Activated naive CD4-positive, alpha-beta T cell treated with anti-CD3 and anti-CD28 coated beads for 36 hours (primary cell): ENCODE measurements around the gene OSBPL9. TPM values are rescaled to one million over a fixed set of nuclear protein-coding genes. Genes with fewer than 3 reads are reported as not detected.
"Not testable (repeated sequence)": the region's sequence is repeated elsewhere in the genome, so short reads cannot be mapped to it uniquely, and the experiment has no call there.

ENCODE experiments used
- CTCF ChIA-PET: fragments of 350-600 bp; sonication (Branson Sonifier 250); formaldehyde crosslinking; loops from one replicate; lab custom pipeline; 2021; ENCODE audit warnings: antibody characterized with exemption; lab: Charles Lee
- DNase-seq: peaks from one replicate; pipeline ENCODE4 v3.0.0-alpha.2; 2020
- H3K27ac Mint-ChIP-seq: one replicate; pipeline ENCODE4 v1.8.0; 2021; ENCODE audit warnings: mild to moderate bottlenecking, mixed read lengths
- H3K27me3 Mint-ChIP-seq: one replicate; pipeline ENCODE4 v1.8.0; 2021; ENCODE audit warnings: low read depth, mixed read lengths
- H3K36me3 Mint-ChIP-seq: one replicate; pipeline ENCODE4 v1.8.0; 2021; ENCODE audit warnings: low read depth, mixed read lengths
- H3K4me1 Mint-ChIP-seq: one replicate; pipeline ENCODE4 v1.8.0; 2021; ENCODE audit warnings: low read depth, mixed read lengths
- H3K4me3 Mint-ChIP-seq: one replicate; pipeline ENCODE4 v1.8.0; 2021; ENCODE audit warnings: mild to moderate bottlenecking, moderate library complexity, mixed read lengths
- H3K9me3 Mint-ChIP-seq: one replicate; pipeline ENCODE4 v1.8.0; 2021; ENCODE audit warnings: mixed read lengths
- intact Hi-C: fragments of 100-400 bp; cut with micrococcal nuclease; formaldehyde crosslinking; loops from one replicate; pipeline ENCODE4 v1.15.1; 2023
- total RNA-seq, 2 experiments: library from RNA; stranded (reverse); gene quantifications; one replicate each; pipeline ENCODE4 v1.2.3, GENCODE V29; 2021

The OSBPL9 gene
- total RNA-seq, 2 experiments from 2014 or later: 38.2 to 40.7 TPM

- intact Hi-C loops: no loop called here
- no peak for DNase-seq
- Mint-ChIP-seq H3K27me3 (no peaks in the 10 kb centered on the region), H3K9me3 (no peaks in the 10 kb centered on the region), H3K27ac (peak overlapping the region; percentile 10), H3K36me3 (peaks cover 25% of the 10 kb centered on the region), H3K4me1 (peaks cover 11% of the 10 kb centered on the region), H3K4me3 (no peak overlapping the region)
- CTCF ChIA-PET: interaction anchor here (0.6 to 2.3 kb wide), 3 partner anchors 10 to 191 kb away, joined by 3 to 10 read pairs (median 3); no protein-coding TSS in a partner anchor
Observed at GRCh38 chr1:51790385-51790784, 173.5 kb downstream of the OSBPL9 start.

GRCh38 chr1:51791888-51792287, 175.0 kb downstream of the OSBPL9 start:
- Mint-ChIP-seq H3K4me1 (peaks cover 11% of the 10 kb centered on the region), H3K9me3 (no peaks in the 10 kb centered on the region), H3K27ac (peak overlapping the region; percentile 7), H3K36me3 (peaks cover 25% of the 10 kb centered on the region), H3K4me3 (no peak overlapping the region), H3K27me3 (no peaks in the 10 kb centered on the region)
- DNase-seq: no peak
- CTCF ChIA-PET: interaction anchor here (2.3 kb wide), 1 partner anchor 23 kb away, joined by 10 read pairs; no protein-coding TSS in a partner anchor
- intact Hi-C loops: loop anchor here (2.0 kb wide), 1 partner anchor 87 kb away; the partner anchor contains the start of gene NRDC

- peak overlapping the region; percentile 39 for H3K27ac Mint-ChIP-seq
- intact Hi-C loops: loop anchor here (2.0 kb wide), 1 partner anchor 86 kb away; the partner anchor contains the start of gene NRDC
- no peaks in the 10 kb centered on the region for H3K27me3 Mint-ChIP-seq
- H3K9me3 Mint-ChIP-seq: no peaks in the 10 kb centered on the region
- no peak overlapping the region for H3K4me3 Mint-ChIP-seq
- peaks cover 25% of the 10 kb centered on the region for H3K36me3 Mint-ChIP-seq
- peak; percentile 32 for DNase-seq
- peaks cover 11% of the 10 kb centered on the region for H3K4me1 Mint-ChIP-seq
- CTCF ChIA-PET: no interaction called here
Observed at GRCh38 chr1:51792864-51793263, 176.0 kb downstream of the OSBPL9 start.

DNA sequence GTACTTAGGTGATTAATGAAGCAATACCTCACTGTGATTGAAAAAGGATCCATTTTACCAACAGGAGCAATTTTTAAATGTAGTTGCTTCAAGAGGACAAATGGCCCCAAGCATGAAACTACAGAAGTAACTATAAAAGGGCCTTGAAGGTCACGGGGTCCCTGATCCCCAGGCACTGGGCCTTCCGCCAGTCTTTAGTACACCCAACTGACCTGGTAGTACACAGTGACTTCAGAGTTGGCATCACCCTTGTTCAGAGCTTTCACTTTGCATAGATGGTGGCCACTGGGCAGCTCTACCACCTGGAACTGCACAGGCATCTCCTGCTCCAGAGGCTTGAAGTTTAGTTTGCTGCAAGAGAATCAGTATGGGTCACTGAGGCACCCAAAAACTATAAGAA, 177.4 kb downstream of the OSBPL9 start:
- DNase-seq: no peak
- H3K36me3 Mint-ChIP-seq: peaks cover 24% of the 10 kb centered on the region
- H3K27ac Mint-ChIP-seq: no peak overlapping the region
- CTCF ChIA-PET: interaction anchor here (1.5 kb wide), 1 partner anchor 25 kb away, joined by 4 read pairs; no protein-coding TSS in a partner anchor
- intact Hi-C loops: no loop called here
- peaks cover 11% of the 10 kb centered on the region for H3K4me1 Mint-ChIP-seq
- no peak overlapping the region for H3K4me3 Mint-ChIP-seq
- no peaks in the 10 kb centered on the region for H3K27me3 Mint-ChIP-seq
- H3K9me3 Mint-ChIP-seq: no peaks in the 10 kb centered on the region

- H3K4me3 Mint-ChIP-seq: no peak overlapping the region
- CTCF ChIA-PET: interaction anchor here (1.5 kb wide), 1 partner anchor 26 kb away, joined by 4 read pairs; no protein-coding TSS in a partner anchor
- DNase-seq: no peak
- H3K9me3 Mint-ChIP-seq: no peaks in the 10 kb centered on the region
- no peak overlapping the region for H3K27ac Mint-ChIP-seq
- intact Hi-C loops: no loop called here
- H3K36me3 Mint-ChIP-seq: peaks cover 19% of the 10 kb centered on the region
- H3K27me3 Mint-ChIP-seq: no peaks in the 10 kb centered on the region
- H3K4me1 Mint-ChIP-seq: peaks cover 11% of the 10 kb centered on the region
Observed at GRCh38 chr1:51794868-51795267, 178.0 kb downstream of the OSBPL9 start.

GRCh38 chr1:51799372-51799771, 182.5 kb downstream of the OSBPL9 start:
- CTCF ChIA-PET: interaction anchor here (1.0 kb wide), 1 partner anchor 11 kb away, joined by 3 read pairs; no protein-coding TSS in a partner anchor
- no peak for DNase-seq
- peaks cover 16% of the 10 kb centered on the region for H3K36me3 Mint-ChIP-seq

DNA sequence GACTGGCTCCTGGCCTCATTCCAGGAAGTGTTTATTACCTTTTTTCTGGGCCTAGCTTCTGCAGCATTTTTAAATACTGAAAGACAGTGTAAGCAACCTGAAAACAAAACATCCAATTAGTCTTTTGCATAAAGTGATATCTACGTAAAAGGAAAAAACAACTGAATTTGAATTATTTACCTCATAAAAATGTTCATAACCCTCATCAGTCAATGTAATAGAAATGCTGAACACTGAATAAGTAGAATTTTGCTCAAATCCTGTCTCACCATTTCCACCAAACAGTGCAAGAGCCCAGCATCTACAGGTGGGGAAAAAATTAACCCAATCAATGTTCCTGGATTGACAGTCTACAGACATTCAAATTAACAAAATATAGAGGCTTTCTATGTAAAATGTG, 197.6 kb downstream of the OSBPL9 start:
- Mint-ChIP-seq H3K9me3 (no peaks in the 10 kb centered on the region), H3K36me3 (peaks cover 13% of the 10 kb centered on the region), H3K27me3 (no peaks in the 10 kb centered on the region), H3K4me1 (no peaks in the 10 kb centered on the region), H3K27ac (no peak overlapping the region), H3K4me3 (no peak overlapping the region)
- DNase-seq: no peak
- CTCF ChIA-PET: no interaction called here
- intact Hi-C loops: no loop called here

More at GRCh38 chr1:51799372-51799771, 182.5 kb downstream of the OSBPL9 start:
- intact Hi-C loops: no loop called here
- Mint-ChIP-seq H3K27ac (no peak overlapping the region), H3K4me1 (no peaks in the 10 kb centered on the region), H3K4me3 (no peak overlapping the region), H3K9me3 (no peaks in the 10 kb centered on the region), H3K27me3 (no peaks in the 10 kb centered on the region)

DNA sequence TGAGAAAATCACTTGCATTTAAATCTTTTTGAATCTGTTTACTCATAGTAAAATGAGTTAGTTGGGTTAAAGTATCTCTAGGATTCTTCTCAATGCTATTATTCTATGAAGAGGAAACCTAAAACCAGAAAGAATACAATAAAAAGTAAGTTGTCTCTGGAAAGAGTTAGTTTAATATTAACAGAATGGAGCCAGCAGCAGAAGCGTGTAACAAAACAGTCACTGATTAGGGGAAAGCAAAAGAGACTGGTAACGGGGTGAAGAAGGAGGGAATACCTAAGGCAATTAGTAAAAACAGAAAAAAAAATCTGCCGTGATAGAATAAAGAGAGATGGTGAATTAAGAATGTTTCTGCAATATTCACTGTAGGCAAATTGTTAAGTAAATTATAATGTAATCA, 201.6 kb downstream of the OSBPL9 start:
- H3K27me3 Mint-ChIP-seq: no peaks in the 10 kb centered on the region
- H3K4me1 Mint-ChIP-seq: no peaks in the 10 kb centered on the region
- no peak for DNase-seq
- intact Hi-C loops: no loop called here
- no peak overlapping the region for H3K4me3 Mint-ChIP-seq
- CTCF ChIA-PET: no interaction called here
- H3K9me3 Mint-ChIP-seq: no peaks in the 10 kb centered on the region
- H3K36me3 Mint-ChIP-seq: peaks cover 14% of the 10 kb centered on the region
- H3K27ac Mint-ChIP-seq: no peak overlapping the region

GRCh38 chr1:51819021-51819420, 202.1 kb downstream of the OSBPL9 start:
- H3K4me1 Mint-ChIP-seq, CTCF ChIA-PET: not testable (repeated sequence)

GRCh38 chr1:51819810-51820209, 202.9 kb downstream of the OSBPL9 start:
- H3K27ac Mint-ChIP-seq: no peak overlapping the region
- CTCF ChIA-PET: no interaction called here

More at GRCh38 chr1:51819021-51819420, 202.1 kb downstream of the OSBPL9 start:
- intact Hi-C loops, H3K27ac Mint-ChIP-seq, DNase-seq, H3K27me3 Mint-ChIP-seq, H3K9me3 Mint-ChIP-seq, H3K4me3 Mint-ChIP-seq: not testable (repeated sequence)
- H3K36me3 Mint-ChIP-seq: peaks cover 14% of the 10 kb centered on the region

DNA sequence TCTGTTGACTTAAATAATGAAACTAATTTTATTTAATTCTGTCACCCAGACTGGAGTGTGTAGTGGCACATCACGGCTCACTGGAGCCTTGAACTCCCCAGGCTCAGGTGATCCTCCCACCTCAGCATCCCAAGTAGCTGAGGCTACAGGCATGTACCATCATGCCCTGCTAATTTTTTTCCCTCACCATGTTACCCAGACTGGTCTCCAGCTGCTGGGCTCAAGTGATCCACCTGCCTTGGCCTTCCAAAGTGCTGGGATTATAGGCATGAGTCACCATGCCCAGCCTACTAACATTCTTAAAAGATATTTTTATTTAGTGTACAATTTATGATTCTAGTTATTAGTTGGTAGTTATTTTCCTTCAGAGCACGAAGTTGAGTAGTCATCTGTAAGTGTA, 212.2 kb downstream of the OSBPL9 start:
- Mint-ChIP-seq H3K36me3 (peaks cover 5% of the 10 kb centered on the region), H3K4me1 (no peaks in the 10 kb centered on the region), H3K9me3 (no peaks in the 10 kb centered on the region), H3K27ac (no peak overlapping the region), H3K4me3 (no peak overlapping the region), H3K27me3 (no peaks in the 10 kb centered on the region)
- intact Hi-C loops: no loop called here
- CTCF ChIA-PET: interaction anchor here (1.0 kb wide), 1 partner anchor 19 kb away, joined by 3 read pairs; no protein-coding TSS in a partner anchor
- DNase-seq: no peak

More at GRCh38 chr1:51819810-51820209, 202.9 kb downstream of the OSBPL9 start:
- intact Hi-C loops: no loop called here
- Mint-ChIP-seq H3K27me3 (no peaks in the 10 kb centered on the region), H3K9me3 (no peaks in the 10 kb centered on the region), H3K36me3 (peaks cover 10% of the 10 kb centered on the region), H3K4me1 (no peaks in the 10 kb centered on the region), H3K4me3 (no peak overlapping the region)
- no peak for DNase-seq

GRCh38 chr1:51833700-51834099, 216.8 kb downstream of the OSBPL9 start:
- Mint-ChIP-seq H3K4me1 (no peaks in the 10 kb centered on the region), H3K9me3 (no peaks in the 10 kb centered on the region), H3K4me3 (no peak overlapping the region), H3K36me3 (peaks cover 17% of the 10 kb centered on the region), H3K27ac (no peak overlapping the region), H3K27me3 (no peaks in the 10 kb centered on the region)
- intact Hi-C loops: no loop called here
- CTCF ChIA-PET: interaction anchor here (0.6 kb wide), 1 partner anchor 136 kb away, joined by 3 read pairs; no protein-coding TSS in a partner anchor
- DNase-seq: no peak

GRCh38 chr1:51837243-51837642, 220.4 kb downstream of the OSBPL9 start:
- Mint-ChIP-seq H3K36me3 (peaks cover 20% of the 10 kb centered on the region), H3K4me1 (peaks cover 3% of the 10 kb centered on the region), H3K27me3 (no peaks in the 10 kb centered on the region), H3K4me3 (no peak overlapping the region), H3K9me3 (no peaks in the 10 kb centered on the region), H3K27ac (no peak overlapping the region)
- CTCF ChIA-PET: no interaction called here
- DNase-seq: no peak
- intact Hi-C loops: no loop called here
